Activated CD4-positive, alpha-beta memory T cell treated with anti-CD3 and anti-CD28 coated beads for 36 hours (primary cell): ENCODE data around the gene ADAM33. TPM values are rescaled to one million over a fixed set of nuclear protein-coding genes. Genes with fewer than 3 reads are reported as not detected.

Experiments used
- CTCF ChIA-PET: fragments of 350-600 bp; sonication (Branson Sonifier 250); formaldehyde crosslinking; loops from one replicate; lab custom pipeline; 2021; ENCODE audit warnings: antibody characterized with exemption, inconsistent platforms; lab: Charles Lee
- POLR2A ChIA-PET: fragments of 350-600 bp; sonication (Branson Sonifier 250); formaldehyde crosslinking; loops from one replicate; lab custom pipeline; 2021; ENCODE audit warnings: antibody characterized with exemption; lab: Charles Lee
- DNase-seq: peaks from one replicate; pipeline ENCODE4 v3.0.0-alpha.2; 2020
- H3K27ac Mint-ChIP-seq: one replicate; pipeline ENCODE4 v1.8.0; 2021; ENCODE audit warnings: mixed read lengths
- H3K27me3 Mint-ChIP-seq: one replicate; pipeline ENCODE4 v1.8.0; 2021; ENCODE audit warnings: mixed read lengths
- H3K36me3 Mint-ChIP-seq: one replicate; pipeline ENCODE4 v1.8.0; 2021; ENCODE audit warnings: mixed read lengths
- H3K4me1 Mint-ChIP-seq: one replicate; pipeline ENCODE4 v1.8.0; 2021; ENCODE audit warnings: low read depth, mixed read lengths
- H3K4me3 Mint-ChIP-seq: one replicate; pipeline ENCODE4 v1.8.0; 2021; ENCODE audit warnings: mild to moderate bottlenecking, mixed read lengths
- H3K9me3 Mint-ChIP-seq: one replicate; pipeline ENCODE4 v1.8.0; 2021; ENCODE audit warnings: mixed read lengths
- intact Hi-C: fragments of 100-400 bp; cut with micrococcal nuclease; formaldehyde crosslinking; loops from one replicate; pipeline ENCODE4 v1.15.1; 2023
- total RNA-seq, 2 experiments: library from RNA; stranded (reverse); gene quantifications; one replicate each; pipeline ENCODE4 v1.2.3, GENCODE V29; 2021

Gene ADAM33
- total RNA-seq, 2 experiments from 2014 or later, result not detected

DNA sequence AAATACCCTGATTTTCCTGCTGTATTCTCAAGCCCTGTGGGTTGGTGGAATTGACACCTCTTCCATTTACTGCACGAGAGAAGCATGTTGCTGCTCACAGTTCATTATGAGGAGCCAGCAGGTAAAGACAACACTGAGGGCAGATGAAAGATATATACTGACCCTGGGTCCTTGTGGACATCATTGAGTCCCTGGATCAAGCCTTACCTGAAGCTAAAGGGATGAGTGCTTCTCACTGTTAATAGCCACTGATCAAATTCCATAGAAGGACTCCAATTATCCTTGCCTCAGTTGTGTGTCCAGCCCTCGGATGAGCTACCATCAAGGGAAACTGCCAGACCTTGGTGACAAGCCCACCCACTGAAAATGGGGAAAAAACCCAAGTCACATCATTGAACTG, 38.3 kb upstream of the ADAM33 start:
- no peak for DNase-seq
- no peaks in the 10 kb centered on the region for H3K9me3 Mint-ChIP-seq
- ChIA-PET CTCF (interaction anchor here (1.3 to 2.6 kb wide), 4 partner anchors 8 to 43 kb away, joined by 3 to 15 read pairs (median 4); no protein-coding TSS in a partner anchor), POLR2A (no interaction called here)
- no peaks in the 10 kb centered on the region for H3K4me1 Mint-ChIP-seq
- H3K27ac Mint-ChIP-seq, result no peak overlapping the region
- intact Hi-C loops, result loop anchor here (5.0 kb wide), 1 partner anchor 47 kb away; the partner anchor contains the start of gene ADISSP
- H3K36me3 Mint-ChIP-seq, result no peaks in the 10 kb centered on the region
- H3K27me3 Mint-ChIP-seq, result peaks cover 15% of the 10 kb centered on the region
- no peak overlapping the region for H3K4me3 Mint-ChIP-seq

DNA sequence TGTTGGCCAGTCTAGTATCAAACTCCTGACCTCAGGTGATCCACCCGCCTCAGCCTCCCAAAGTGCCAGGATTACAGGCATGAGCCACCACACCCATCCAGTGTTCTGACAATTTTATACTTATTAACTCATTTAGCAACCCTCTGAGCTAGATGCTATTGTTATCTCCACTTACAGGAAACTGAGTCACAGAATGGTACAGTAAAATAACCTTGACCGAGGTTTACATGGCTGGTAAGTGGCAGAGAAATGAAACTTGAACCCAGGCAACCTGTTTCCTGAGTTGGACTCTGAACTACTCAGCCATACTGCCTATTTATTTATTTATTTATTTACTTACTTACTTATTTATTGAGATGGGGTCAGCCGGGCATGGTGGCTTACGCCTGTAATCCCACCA, 37.2 kb upstream of the ADAM33 start:
- Mint-ChIP-seq H3K36me3 (no peaks in the 10 kb centered on the region), H3K27me3 (peaks cover 12% of the 10 kb centered on the region), H3K27ac (no peak overlapping the region), H3K9me3 (no peaks in the 10 kb centered on the region), H3K4me1 (no peaks in the 10 kb centered on the region), H3K4me3 (no peak overlapping the region)
- DNase-seq, result no peak
- POLR2A ChIA-PET, result no interaction called here
- CTCF ChIA-PET, result interaction anchor here (0.7 to 2.6 kb wide), 3 partner anchors 8 to 43 kb away, joined by 3 to 15 read pairs (median 5); no protein-coding TSS in a partner anchor
- intact Hi-C loops, result loop anchor here (10.0 kb wide), 1 partner anchor 154 kb away; no protein-coding TSS in a partner anchor

DNA sequence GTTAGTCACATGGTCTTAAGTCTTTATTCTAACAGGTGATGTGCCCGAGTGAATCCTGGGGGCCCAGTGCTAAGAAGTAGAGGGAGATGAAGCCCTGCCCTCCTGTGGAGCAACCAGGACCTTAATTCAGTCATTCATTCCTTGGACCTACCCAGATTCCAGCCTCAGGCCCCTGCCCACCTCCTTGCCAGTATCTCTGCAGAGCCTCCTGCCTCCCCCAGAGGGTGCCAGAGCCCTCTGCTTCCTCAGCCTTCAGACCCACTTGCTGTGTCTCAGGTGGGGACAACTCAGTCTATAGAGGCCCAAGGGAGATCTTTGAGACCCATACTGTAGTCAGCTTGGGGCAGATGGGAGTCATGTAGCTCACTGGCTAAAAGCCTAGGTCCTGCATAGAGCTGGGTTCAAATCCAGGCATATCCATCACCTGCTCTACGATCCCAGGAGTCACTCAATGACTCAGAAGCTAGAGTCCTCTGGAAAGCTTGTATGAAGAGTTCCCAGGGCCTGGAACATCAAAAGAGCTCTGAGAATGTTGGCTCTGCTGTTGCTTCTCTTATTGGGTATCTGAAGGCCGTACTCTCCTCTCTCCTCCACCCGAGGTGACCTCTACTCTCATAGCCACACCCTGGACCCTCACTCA, 34.5 kb upstream of the ADAM33 start:
- POLR2A ChIA-PET, result no interaction called here
- DNase-seq, result peak; percentile 42
- CTCF ChIA-PET, result interaction anchor here (0.7 to 1.5 kb wide), 7 partner anchors 31 to 402 kb away, joined by 3 to 8 read pairs (median 4); partner anchors contain the start of gene ADISSP
- H3K4me1 Mint-ChIP-seq, result no peaks in the 10 kb centered on the region
- no peaks in the 10 kb centered on the region for H3K36me3 Mint-ChIP-seq
- H3K27me3 Mint-ChIP-seq, result peaks cover 16% of the 10 kb centered on the region
- no peak overlapping the region for H3K27ac Mint-ChIP-seq
- intact Hi-C loops, result loop anchor here (10.0 kb wide), 1 partner anchor 152 kb away; no protein-coding TSS in a partner anchor
- H3K4me3 Mint-ChIP-seq, result no peak overlapping the region
- no peaks in the 10 kb centered on the region for H3K9me3 Mint-ChIP-seq

DNA sequence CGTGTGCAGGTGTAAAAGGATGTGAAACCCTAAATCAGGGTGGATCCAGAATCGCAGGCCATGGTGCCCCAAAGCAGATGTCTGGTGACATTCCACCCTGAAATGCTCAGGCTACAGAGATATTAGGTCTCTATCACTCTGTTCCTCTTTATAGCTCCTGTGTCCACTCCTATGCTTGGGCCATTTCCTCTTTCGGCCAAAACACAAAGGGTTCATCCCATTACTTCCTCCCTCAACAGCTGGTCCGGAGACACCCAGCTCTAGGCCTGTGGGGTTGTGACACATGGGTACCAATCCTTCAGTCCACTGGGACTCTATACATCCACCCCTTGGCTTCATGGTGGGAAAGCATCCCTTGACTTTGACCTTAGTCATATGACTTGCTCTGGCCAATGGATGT, 32.3 kb upstream of the ADAM33 start:
- intact Hi-C loops, result loop anchor here (10.0 kb wide), 1 partner anchor 149 kb away; no protein-coding TSS in a partner anchor
- no peak for DNase-seq
- POLR2A ChIA-PET, result no interaction called here

DNA sequence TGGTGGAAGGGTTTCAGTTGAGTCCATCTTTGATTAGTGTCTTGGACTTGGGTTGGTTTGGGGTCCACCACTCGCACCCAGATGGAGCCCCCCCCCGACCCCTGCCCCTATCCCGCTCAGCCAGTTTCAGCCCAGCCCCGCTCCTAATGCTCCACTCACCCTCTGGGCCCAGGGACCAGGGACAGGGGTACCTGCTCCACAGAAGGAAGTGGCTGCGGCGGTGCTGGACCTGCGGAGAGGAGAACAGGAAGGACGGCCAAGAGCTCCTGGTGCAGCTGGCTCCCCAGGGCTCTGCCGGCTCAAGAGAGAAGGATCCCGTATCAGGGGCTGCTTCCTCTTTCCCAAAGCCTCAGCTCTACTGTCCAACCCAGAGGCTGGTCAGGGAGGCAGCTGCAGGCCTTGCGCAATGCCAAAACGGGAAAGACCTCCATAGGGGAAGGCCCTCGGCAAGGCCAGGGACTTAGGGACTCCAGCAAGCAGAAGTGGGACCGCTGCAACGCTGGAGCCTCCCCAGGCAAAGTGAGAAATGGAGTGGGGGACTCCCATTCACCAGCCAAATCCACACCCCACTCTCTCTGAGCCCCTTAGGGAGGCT, 30.6 kb upstream of the ADAM33 start, which contains the start of gene SIGLEC1:
SIGLEC1 (minus strand) TSS at position 322 of the 595 bp plus-strand sequence. CDS start 5,472 bp downstream, outside the sequence.
- ChIA-PET CTCF (interaction anchor here (0.9 to 2.7 kb wide), 3 partner anchors 16 to 148 kb away, joined by 3 to 25 read pairs (median 8); no protein-coding TSS in a partner anchor), POLR2A (no interaction called here)
- intact Hi-C loops, result loop anchor here (10.0 kb wide), 1 partner anchor 148 kb away; no protein-coding TSS in a partner anchor
- Mint-ChIP-seq H3K27ac (no peak within 1 kb of the TSS), H3K27me3 (peaks cover 7% of the 10 kb centered on the region), H3K4me1 (no peaks in the 10 kb centered on the region), H3K4me3 (no peak within 1 kb of the TSS), H3K36me3 (no peaks in the 10 kb centered on the region), H3K9me3 (no peaks in the 10 kb centered on the region)
- DNase-seq, result no peak

More for the DNA sequence above, 32.3 kb upstream of the ADAM33 start:
- no peak overlapping the region for H3K4me3 Mint-ChIP-seq
- H3K27ac Mint-ChIP-seq, result no peak overlapping the region
- CTCF ChIA-PET, result interaction anchor here (1.1 to 2.4 kb wide), 3 partner anchors 18 to 151 kb away, joined by 3 to 8 read pairs (median 5); no protein-coding TSS in a partner anchor
- no peaks in the 10 kb centered on the region for H3K9me3 Mint-ChIP-seq
- no peaks in the 10 kb centered on the region for H3K4me1 Mint-ChIP-seq
- no peaks in the 10 kb centered on the region for H3K36me3 Mint-ChIP-seq
- H3K27me3 Mint-ChIP-seq, result peaks cover 9% of the 10 kb centered on the region

DNA sequence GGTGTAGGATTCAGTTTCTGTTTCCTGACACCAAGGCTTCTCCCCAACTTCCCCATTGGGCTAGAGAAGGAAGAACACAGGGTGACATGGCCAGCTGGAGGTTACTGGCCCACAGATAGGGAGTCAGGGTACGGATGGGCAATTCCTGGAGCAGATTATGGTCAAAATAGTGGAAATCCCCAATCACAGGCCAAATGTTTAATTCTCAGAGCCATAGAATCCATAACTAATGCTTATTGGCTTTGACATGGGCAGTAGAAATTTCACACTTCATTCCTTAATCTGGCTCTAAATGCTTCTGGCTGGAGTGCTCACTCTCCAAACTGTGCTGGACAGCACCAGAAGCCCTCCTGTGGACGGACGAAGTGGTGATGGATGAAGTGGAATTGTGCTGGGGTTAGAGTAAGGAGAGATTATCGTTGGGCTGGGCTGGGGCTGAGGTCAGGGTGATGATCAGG, 29.7 kb upstream of the ADAM33 start:
- DNase-seq, result no peak
- Mint-ChIP-seq H3K27ac (no peak overlapping the region), H3K36me3 (no peaks in the 10 kb centered on the region), H3K4me3 (no peak overlapping the region), H3K9me3 (no peaks in the 10 kb centered on the region), H3K27me3 (peaks cover 7% of the 10 kb centered on the region), H3K4me1 (no peaks in the 10 kb centered on the region)
- ChIA-PET POLR2A (interaction anchor here (0.6 kb wide), 1 partner anchor 55 kb away, joined by 3 read pairs; no protein-coding TSS in a partner anchor), CTCF (interaction anchor here (0.6 to 2.7 kb wide), 50 partner anchors 8 to 1082 kb away, joined by 3 to 81 read pairs (median 4); partner anchors contain the start of genes AP5S1 and IDH3B)
- intact Hi-C loops, result loop anchor here (1.0 to 10.0 kb wide), 2 partner anchors 35 to 147 kb away; no protein-coding TSS in a partner anchor

DNA sequence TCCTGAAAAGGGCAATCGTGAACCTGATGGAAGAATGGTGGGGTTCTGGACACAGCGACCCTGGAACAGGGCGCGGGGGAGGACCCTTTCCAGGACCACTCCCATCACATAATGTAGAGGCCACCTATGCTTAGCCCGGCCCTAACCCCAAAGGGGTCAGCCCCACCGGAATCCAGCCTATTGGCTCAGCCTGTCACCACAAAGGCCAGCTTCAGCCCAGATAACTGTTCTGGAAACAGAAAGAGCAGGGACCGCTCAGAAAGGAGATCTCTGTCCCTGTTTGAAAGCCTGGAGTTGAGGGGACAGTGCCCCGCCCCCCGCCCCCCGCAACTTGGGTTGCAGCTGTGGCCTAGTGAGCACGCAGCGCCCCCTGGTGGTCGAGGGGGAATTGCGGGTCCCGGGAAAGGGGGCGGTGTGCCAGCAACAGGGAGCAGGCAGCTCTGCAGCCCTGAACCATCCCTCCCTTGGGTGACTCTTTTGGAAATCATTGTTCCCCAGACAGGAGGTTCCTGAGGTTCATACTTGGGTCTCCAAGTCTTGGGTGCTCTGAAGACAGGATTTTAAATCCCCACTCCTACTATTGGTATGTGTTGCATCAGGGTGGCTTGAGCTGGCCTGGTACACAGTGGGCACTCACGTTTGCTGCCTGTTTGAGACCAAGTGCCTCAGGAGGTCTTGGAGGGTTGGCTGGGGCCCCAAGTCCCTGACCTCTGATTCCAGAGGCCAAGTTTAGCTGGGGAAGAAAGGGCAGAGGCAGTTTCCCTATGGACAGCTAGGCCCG, 29.1 kb upstream of the ADAM33 start:
- CTCF ChIA-PET, result interaction anchor here (0.6 to 2.7 kb wide), 58 partner anchors 9 to 1082 kb away, joined by 3 to 81 read pairs (median 4); partner anchors contain the start of genes AP5S1 and IDH3B
- H3K4me1 Mint-ChIP-seq, result no peaks in the 10 kb centered on the region

DNA sequence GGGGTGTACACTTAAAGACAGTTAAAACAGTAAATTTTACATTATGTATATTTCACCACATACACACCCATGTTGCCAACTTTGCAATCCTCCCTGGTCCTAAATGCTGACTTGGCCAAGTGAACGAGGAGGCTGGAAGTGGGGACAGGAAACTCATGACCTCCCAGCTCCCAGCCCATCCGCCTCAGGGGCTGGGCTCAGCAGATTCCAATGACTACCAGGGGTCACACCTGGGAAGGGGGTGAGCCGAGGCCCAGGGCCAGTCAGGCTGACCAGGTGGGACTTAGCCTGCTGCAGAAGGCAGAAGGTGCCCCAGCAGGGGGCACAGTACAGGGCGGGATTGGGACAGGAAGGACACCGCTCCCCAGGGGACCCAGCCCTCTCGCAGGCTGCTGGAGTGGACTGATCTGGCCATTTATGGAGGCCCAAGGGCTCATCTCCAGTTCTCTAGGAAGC, 28.2 kb upstream of the ADAM33 start:
- CTCF ChIA-PET, result interaction anchor here (0.7 to 2.7 kb wide), 26 partner anchors 8 to 402 kb away, joined by 3 to 81 read pairs (median 4); no protein-coding TSS in a partner anchor
- intact Hi-C loops, result loop anchor here (10.0 kb wide), 1 partner anchor 145 kb away; no protein-coding TSS in a partner anchor
- Mint-ChIP-seq H3K9me3 (no peaks in the 10 kb centered on the region), H3K36me3 (no peaks in the 10 kb centered on the region), H3K4me3 (no peak overlapping the region), H3K27me3 (peaks cover 7% of the 10 kb centered on the region), H3K27ac (no peak overlapping the region), H3K4me1 (no peaks in the 10 kb centered on the region)
- no peak for DNase-seq
- POLR2A ChIA-PET, result no interaction called here

More for the DNA sequence above, 29.1 kb upstream of the ADAM33 start:
- POLR2A ChIA-PET, result interaction anchor here (0.6 kb wide), 1 partner anchor 55 kb away, joined by 3 read pairs; no protein-coding TSS in a partner anchor
- no peak overlapping the region for H3K27ac Mint-ChIP-seq
- no peak overlapping the region for H3K4me3 Mint-ChIP-seq
- no peaks in the 10 kb centered on the region for H3K36me3 Mint-ChIP-seq
- peaks cover 7% of the 10 kb centered on the region for H3K27me3 Mint-ChIP-seq
- intact Hi-C loops, result loop anchor here (1.0 to 10.0 kb wide), 2 partner anchors 35 to 146 kb away; no protein-coding TSS in a partner anchor
- peak; percentile 82 for DNase-seq
- no peaks in the 10 kb centered on the region for H3K9me3 Mint-ChIP-seq

DNA sequence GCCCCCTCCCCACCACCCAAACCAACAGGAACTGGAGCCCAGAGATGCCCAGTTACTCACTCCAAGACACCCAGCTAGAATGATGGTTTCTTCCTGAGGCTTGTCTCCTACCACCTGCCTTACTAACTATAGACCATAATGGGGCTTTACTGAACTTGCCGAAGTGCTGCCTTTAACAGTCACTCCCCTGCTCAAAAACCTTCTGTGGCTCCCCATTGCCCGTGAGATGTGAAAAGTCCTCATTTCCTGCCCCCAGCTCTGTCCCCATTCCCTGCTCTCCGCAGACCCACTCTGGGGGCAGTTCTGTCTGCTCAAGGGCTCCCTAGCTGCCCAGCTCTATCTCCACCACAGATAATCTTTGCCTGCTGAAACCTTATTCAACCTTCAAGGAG, 25.7 kb upstream of the ADAM33 start:
- Mint-ChIP-seq H3K9me3 (no peaks in the 10 kb centered on the region), H3K4me1 (no peaks in the 10 kb centered on the region), H3K27me3 (peaks cover 7% of the 10 kb centered on the region), H3K36me3 (no peaks in the 10 kb centered on the region), H3K27ac (no peak overlapping the region), H3K4me3 (no peak overlapping the region)
- intact Hi-C loops, result no loop called here
- DNase-seq, result no peak
- POLR2A ChIA-PET, result no interaction called here
- CTCF ChIA-PET, result interaction anchor here (0.8 to 2.3 kb wide), 3 partner anchors 28 to 45 kb away, joined by 3 to 11 read pairs (median 3); no protein-coding TSS in a partner anchor

DNA sequence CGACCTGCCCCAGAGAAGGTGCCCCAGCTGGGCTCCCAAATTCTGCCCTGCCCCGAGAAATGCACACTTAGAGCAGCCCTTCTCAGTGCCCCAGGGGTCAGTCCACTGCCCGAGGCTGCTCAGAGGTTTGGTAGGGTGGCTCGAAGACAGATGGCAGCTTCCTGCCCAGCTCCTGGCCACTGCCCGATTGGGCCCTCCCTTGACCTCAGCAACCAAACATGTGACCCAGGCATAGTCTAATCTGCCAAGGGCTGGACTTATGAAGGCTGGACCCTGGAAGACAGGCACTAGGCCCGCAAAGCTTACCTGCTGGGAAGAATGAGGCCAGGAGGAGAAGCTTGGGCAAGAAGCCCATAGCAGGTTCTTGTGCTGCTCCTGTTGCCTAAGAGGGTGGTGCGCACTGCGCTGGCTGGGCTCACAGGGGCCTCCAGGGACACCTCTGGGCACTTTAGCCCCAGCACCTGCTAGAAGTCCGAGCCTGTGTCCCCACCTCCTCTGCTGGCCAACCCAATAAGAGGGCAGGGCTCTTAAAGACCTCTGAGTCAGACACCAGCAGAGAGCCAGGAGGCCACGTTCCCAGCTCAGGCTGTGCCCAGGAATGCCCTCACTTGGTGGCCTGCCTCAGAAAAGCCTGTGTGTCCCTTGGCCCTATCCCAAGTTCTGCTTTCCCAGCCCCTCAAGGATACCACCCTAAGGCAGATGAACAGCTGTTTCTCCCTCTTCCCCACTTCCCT, 25.1 kb upstream of the ADAM33 start:
- Mint-ChIP-seq H3K27me3 (peaks cover 6% of the 10 kb centered on the region), H3K27ac (no peak overlapping the region), H3K9me3 (no peaks in the 10 kb centered on the region), H3K4me3 (no peak overlapping the region), H3K4me1 (no peaks in the 10 kb centered on the region), H3K36me3 (no peaks in the 10 kb centered on the region)
- ChIA-PET POLR2A (no interaction called here), CTCF (interaction anchor here (0.8 to 2.3 kb wide), 2 partner anchors 30 to 46 kb away, joined by 3 to 11 read pairs; no protein-coding TSS in a partner anchor)
- no peak for DNase-seq
- intact Hi-C loops, result no loop called here
